Neural cell (in vitro differentiated cells): ENCODE results near the gene DMBT1.

Experiments
- CTCF ChIP-seq: fragments of 450-650 bp; IDR thresholded peaks from 2 replicates; pipeline ENCODE4 v1.5.1; 2014; ENCODE audit warnings: antibody characterized with exemption, mild to moderate bottlenecking, moderate library complexity; ENCODE audit not compliant: poor library complexity, severe bottlenecking
- REST ChIP-seq: IDR thresholded peaks from 2 replicates; pipeline ENCODE4 v1.6.1; 2012; ENCODE audit warnings: borderline replicate concordance

- TF ChIP-seq CTCF (no peak), REST (no peak)
Observed at GRCh38 chr10:122524811-122525210, 35.7 kb upstream of the DMBT1 start.
